ENCODE results near the gene SMC5.

DNA sequence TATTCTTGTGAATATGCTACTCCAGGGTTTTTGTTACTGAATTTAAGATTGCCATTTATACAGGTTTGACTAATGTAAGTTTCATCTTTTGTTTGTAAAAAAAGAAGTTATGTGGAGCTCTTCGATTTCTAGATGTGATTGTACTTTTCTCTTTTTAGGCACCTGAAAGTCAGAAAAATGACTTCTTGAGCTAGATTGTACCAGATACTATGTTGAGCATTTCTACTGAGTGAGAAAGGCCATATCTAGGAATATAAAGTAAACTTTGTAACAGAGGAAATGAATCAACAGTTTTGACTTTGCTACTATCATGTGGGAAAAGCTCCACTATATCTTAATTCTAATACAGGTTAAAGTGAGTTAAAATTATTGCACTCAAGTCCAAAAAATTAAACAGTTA lies 25.1 kb downstream of the SMC5 start:
- TF ChIP-seq, protein P1, sequence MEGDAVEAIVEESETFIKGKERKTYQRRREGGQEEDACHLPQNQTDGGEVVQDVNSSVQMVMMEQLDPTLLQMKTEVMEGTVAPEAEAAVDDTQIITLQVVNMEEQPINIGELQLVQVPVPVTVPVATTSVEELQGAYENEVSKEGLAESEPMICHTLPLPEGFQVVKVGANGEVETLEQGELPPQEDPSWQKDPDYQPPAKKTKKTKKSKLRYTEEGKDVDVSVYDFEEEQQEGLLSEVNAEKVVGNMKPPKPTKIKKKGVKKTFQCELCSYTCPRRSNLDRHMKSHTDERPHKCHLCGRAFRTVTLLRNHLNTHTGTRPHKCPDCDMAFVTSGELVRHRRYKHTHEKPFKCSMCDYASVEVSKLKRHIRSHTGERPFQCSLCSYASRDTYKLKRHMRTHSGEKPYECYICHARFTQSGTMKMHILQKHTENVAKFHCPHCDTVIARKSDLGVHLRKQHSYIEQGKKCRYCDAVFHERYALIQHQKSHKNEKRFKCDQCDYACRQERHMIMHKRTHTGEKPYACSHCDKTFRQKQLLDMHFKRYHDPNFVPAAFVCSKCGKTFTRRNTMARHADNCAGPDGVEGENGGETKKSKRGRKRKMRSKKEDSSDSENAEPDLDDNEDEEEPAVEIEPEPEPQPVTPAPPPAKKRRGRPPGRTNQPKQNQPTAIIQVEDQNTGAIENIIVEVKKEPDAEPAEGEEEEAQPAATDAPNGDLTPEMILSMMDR (conservative IDR thresholded peaks at IDR 0.05; ENCODE audit: low read length), result no peak
- no peak for TF ChIP-seq EZH2phosphoT487 (IDR thresholded peaks at IDR 0.05; ENCODE audit: borderline replicate concordance)

All from Loucy (cell line).